NCI-H524 (cell line): ENCODE data around the gene THRB.
A peak's percentile ranks its signal among the peaks of the same experiment; 100 is the strongest.

Experiments used
- DNase-seq, 2 experiments: peaks; one replicate each; lab custom pipeline; 2025; lab: John Stamatoyannopoulos, UW

The THRB gene

DNA sequence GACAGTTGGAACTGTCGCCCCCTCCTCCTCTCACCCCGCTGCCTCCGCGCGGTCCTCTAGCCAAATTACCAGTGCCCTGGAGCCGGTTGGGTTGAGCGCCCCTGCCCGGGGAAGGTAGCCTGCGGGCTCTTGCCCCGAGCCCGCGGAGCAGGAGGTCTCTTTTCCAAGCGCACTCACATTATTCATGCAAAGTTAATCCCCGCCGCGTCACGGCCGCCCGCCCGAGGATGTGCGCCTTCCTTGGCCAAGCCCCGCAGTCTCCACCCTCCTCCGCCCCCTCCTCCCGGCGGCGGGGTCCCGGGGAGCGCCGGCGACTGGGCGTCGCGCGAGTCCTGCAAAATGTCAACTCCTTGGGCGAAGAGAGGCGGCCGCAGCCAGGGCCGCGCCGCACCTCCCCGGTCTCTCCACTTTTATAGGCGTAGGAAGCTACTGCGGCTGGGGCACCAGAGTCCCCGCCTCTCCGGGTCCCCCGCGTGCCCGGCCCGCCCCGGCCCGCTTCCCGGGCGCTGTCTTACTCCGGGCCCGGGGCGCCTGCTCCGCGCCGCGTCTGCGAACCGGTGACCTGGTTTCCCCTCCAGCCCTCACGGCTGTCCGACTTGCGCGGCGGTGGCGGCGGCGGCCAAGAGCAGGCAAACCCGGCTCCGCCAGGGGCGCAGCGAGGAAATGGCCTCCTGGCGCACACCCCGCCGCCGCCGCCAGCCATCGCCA lies at the start of gene THRB:
THRB (minus strand) TSS at position 233 of the 708 bp plus-strand sequence.
- peak; percentile 54 to 57 for DNase-seq

DNA sequence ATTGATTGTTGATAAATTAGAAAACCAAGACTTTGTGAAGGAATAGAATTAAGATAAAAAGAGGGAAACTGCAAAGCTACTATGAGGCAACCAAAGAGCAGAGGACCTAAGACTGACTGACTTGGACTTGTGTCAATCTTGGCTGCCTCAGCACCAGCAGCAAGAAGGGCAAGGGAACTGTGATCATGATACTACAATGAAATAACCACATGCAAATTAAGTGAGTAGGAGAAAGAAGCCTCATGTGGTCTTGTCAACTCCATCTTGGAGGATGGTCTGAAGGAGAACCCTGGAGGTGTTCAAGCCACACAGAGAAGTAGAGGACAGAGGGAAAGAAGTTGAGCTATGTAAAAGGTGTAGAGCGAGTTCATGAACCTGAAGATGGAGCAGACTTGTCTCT lies 47.3 kb upstream of the THRB start:
- no peak for DNase-seq

DNA sequence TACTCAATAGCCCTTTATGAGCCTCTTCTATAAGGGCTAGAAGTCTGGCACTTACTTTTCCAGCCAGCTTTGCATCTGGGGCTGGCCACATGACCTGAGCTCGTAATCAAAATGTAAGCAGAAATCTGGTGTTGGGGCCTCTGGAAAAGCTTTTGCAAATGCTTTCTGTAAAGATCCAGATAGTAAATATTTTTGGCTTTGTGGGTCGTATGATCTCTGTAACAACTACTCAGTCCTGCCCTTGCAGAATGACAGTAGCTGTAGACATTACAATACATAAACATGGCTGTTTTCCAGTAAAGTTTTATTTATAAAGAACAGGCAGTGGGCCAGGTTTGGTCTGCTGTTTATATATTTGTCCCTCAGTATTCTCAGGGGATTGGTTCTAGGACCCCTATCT lies 46.2 kb upstream of the THRB start:
- no peak for DNase-seq

DNA sequence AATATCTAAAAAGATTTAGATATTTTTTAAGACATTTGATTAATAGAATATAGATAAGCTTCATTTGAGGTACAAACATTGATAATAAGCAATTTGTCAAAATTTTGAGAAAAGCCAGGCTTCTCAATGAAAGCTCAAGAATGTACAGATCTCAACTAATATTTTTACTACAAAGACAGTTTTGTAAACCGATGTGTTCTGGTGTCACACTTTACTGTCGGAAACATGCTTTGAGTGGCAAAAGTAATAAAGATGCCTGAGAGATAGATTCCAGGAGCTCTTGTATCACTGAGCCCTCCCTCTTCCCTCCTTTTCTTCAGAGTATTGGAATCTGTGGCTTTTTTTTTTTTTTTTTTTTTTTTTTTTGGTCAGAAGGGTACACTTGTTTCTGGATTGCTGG lies 45.0 kb upstream of the THRB start:
- DNase-seq = no peak

DNA sequence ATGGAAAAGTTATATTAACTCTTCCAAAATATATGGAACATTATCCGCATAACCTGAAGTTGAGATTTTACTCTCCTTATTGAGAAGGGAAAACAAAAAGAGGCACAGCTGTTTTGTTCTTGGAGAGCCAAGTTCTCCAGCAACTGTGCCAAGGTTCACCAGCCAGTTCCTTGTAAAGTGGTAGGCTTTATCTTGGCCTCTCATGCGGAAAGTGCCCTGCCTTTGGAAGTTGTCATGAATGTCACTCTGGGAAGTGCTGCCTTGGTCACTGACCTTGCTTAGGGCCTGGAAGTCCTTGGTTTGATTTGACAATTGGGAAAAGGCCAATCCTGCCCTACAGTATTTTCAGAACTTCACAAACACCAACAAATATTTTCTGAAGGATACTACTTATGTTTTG lies 44.2 kb upstream of the THRB start:
- DNase-seq = no peak

DNA sequence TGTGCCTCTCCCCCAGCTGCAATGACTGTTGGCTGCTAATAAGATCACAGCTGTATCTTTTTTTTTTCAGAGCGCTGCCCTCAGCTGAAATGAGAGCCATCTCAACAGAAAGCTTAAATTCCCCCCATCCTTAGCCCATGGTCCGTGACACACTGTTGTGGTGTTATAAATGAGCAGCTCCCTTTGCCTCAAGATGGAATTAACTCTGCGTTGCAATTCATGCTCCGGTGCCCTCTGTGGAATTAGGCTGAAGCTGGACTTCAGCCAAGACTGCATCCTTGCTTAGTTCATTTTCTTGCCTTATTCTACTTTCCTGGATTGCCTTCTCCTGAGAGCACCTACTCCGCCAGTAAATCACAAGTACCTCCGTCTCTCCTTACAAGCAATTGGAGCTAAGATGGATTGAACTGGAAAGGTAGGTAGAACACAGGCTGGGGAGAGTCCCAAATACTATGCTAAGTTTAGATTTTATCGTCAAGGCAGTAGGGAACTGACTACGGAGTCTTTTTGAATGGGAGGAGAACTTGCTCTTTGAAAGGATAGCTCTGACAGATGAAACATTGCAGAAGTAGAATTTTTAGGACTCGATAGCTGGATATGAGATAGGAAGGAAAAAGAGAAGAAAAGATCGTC lies 39.0 kb upstream of the THRB start:
- no peak for DNase-seq

DNA sequence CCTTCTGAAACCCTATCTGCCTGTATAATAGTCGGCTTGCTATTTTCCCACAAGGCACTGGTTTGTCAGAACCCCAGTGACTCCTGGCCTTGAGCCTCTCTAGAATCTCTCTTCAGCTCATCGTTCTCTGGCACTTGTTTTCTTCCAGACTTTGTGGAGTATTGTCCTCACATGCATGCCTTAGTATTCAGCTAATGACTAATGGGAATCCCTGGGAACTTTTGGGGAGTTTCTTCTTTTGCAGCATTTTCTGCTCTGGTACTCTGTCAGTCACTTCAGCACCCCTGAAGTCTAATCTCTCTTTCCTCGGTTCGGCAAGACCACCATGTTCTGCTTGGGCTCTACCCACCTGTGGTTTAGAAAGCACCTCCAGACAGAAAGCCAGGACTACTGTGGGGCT lies 35.8 kb upstream of the THRB start:
- DNase-seq = no peak

DNA sequence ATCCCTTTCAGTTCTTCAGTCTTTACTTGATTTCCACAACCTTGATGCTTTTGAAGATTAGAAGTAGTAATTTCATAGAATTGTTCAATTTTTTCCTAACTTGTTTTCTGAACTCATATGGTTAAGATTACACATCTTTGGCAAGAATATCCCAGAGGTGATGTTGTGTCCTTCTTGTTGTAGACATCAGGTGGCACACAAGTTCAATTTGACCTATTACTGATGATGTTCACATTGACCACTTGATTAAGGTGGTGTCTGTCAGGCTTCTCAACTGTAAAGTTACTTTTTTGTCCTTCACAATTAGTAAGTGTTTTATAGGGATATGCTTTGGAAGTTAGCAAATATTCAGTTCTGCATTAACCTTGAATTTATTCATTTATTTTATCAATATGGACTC lies 34.6 kb upstream of the THRB start:
- no peak for DNase-seq

DNA sequence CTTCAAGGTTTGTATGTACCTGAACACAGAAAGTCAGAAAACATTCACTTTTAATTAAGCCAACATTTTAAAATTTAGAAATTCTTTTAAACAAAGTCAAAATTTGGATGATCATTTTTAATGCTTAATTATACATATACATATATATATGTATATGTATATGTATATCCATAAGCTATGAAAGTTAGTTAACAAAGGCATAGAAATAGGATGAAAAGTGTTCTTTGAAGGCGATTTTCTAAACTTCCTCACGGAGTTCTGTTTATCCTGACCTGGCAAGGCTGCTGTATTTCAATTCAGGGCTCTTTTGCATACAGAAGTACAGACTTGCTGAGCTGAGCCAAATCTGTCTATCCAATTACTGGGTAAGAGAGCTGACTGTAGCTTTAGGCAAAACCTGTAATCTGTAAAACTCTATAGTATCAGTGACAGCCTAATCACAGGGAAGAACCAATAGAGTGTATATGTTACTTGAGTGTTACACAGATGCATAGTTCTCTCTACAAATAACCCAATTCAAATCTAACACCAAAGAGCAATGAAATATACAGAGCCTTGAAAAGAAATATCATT lies 32.1 kb upstream of the THRB start:
- DNase-seq = peak in 1 of 2 experiments; percentile 25

DNA sequence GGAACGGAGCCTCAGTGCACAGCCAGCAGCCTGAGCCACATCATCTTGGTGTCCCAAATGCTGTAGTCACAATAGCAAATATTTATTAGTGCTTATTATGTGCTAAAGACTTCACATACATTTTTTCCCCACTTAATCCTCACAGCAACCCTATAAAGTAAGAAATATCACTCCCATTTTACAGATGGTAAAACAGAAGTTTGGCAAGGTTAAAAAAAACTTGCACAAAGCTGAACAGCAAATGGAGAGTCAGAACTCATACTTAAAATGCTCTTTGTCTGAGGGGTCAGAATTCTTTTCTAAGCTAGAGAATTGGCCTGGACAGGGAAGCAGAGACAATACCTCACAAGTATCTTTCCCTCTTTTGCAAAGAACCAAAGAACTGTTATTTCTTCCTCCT lies 30.9 kb upstream of the THRB start:
- no peak for DNase-seq

DNA sequence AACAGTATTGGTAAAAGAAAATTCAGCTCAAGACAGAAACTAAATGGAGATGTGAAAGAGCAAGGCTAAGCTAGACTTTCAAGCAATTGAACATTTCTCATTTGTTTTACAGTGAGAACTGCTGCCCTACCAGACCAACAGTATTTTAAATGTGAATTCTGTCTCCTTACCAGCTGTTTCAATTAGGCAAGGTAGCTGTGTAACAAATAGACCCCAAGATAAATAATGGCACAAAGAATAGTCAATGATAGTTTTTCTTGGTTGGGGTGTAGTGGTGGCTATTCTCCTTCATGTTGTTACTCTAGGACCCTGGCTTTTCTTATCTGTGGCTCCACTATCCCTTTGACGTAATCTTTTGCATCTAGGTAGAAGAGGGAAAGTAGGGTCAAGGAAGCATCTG lies 30.4 kb upstream of the THRB start:
- no peak for DNase-seq

DNA sequence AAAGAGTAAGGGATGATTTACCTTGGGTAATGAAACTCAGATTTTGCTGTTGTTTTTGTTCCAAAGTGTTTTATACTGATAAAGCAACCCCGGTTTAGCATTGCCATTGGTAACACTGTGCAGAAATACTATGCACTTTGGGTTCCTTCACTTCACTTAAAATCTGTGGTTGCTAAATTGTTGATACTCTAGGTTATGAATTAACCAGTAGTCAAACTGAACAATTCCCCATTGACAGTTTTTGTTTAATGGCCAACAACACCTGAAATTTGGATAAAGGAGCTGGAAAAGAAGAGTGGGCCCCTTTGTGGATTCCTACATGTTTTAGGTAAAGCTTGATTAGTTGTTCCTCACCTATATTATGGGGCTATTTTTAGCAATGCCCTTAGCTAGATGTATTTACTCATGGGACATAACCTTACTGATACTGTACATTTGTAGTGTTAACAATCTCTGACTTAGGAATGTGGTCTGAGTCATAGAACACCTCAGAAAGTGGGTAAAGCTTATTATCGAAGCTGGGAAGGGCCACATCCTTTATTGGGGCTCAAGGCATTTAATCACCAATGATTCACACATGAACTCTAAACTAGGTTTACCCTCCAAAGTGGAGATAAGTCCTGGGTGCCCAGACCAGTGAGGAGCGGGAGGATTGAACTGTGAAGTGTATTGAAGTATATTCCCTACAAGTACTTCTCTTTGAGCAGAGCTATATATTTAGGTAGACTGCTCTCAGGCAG lies 29.5 kb upstream of the THRB start:
- no peak for DNase-seq

DNA sequence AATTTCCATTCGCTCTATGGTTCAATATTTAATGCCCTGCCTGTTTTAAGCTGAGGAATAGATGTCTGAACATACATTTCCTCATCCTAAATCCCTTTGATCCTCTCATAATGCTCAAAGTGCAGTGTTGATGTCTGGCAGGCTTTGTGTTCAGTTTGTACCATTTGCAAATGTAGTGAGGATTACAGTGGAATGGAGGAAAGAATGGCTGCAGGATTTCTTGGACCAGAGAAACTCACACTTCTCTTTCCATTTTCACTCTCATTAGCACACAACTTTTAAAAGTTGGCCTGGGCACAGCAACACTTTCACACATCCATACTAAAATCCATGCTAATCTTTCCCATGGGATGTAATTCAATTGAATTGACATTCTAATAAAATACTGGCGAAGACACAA lies 28.6 kb upstream of the THRB start:
- DNase-seq = peak in 1 of 2 experiments; percentile 2

DNA sequence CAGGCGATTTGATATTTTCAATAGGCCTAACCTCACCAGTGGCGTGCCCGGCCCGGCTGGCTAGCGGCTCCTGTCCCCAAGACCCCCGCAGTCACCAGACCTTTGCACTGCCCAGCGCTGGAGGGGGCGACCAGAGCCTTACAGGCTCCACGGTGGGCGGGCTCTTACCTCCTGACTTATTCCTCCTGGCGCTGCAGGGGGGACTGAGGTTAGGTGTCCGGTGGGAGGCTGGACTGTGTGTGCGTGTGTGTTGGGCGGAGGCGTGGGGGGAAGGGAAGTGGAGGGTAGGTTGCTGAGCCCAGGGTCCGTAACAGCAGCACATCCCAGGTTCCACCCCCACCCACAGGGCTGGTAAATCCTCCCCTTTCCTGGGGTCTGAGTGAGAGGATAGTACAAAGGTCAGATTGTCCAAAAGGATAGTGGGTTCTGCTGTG lies 27.5 kb upstream of the THRB start:
- no peak for DNase-seq

DNA sequence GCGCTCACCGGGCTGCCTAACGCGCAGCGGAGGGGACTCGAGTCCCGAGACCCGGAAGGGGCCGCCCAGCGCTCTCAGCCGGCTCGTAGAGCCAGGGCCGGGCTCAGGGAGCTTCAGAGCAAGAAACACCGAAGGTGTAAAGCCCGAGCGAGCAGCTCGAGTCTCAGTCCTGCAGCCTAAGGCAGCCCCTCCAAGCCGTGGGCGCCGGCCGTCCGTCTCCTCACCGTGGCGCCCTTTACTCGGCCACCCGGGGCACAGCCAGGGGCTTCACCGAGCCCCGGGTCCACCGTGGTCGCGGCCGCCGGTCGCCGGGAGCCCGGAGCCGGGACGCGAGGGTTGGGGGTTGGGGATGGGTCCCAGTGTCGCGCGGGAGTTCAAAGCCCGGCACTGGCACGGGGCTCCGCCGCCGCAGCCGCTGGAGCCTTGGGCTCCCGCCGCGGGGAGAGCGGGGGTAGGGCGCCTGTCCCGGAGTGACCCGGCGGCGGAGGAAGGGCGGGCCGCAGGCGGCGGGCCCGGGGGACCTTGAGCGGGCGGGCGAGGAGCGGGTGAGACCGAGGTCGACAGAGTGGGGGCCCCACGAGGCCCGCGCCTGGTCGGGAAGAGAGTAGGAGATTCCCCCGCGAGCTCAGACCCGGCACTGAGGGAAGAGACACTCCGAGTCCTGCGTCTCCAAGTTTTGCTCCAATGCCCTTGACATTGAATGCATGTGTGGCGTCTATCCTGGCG lies 26.9 kb upstream of the THRB start:
- DNase-seq = peak in 1 of 2 experiments; percentile 43

DNA sequence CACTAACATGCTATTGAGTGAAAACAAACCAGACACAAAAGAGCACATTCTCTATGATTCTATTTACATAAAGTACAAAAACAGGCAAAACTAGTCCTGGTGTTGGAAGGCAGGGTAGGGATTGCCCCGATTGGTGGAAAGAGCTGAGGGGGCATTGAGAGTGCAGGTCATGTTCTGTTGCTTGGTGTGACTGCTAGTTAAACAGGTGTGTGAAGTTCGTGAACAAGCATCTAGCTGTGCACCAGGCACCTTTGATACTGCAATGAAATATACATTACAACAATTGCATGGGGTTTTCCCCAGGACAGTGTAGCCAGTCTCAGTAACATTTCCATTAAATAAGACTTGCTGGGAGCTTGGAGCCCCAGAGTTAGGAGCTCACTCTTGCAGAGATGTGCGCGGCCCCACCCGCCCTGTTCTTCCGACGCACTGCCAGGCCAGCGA lies 26.3 kb upstream of the THRB start:
- no peak for DNase-seq

DNA sequence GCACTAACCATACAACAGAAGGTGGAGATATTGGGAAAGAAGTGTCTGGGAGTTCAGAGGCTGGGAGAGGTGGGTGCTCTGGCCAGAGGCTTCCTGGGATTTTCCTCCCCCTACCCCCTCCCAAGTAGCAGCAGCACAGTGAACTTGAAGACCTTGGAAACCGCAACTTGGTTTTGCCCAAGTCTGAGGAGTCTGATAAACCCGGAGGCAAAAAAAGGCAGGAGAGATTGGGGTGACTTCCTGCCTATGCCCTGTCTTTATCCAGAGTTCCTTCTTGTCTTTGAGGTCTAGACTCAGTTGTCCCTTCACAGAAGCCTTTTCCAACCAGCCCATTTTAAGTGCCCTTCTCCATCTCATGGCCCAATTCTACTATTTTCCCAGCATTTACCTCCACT lies 25.4 kb upstream of the THRB start:
- DNase-seq = no peak

DNA sequence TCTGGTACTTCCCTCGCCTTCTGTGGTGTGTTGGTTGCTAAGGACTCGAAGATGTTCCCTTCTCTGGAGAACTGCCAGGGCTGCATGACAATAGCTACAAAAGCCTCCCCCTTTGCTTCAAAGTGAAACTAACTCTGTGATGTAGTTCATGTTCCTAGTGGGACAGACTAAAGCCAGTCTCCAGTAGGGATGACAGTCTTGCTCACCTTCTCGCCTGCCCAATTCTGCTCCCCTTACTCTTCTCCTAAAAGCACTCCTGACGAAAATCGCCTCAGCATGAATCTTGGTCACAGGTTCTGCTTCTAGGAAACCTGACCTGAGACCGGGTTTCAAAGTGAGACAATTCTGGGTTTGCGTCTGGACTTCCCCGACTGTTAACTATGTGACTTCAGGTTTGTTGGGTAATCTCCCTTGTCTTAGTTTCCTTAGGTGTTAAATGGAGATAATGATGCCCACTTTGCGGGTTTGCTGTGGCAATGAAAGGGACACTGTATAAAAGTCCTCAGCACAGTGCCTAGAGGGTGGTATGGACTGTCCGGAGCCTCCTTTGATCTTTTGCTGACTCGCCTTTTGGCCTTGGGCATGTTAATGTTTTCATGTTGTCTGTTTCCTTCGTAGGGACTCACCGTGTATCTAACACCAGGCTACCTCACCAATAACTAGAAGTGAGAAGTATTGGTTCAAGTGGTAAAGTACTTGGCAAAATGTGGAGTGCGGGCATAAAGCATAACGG lies 24.9 kb upstream of the THRB start:
- DNase-seq = no peak

DNA sequence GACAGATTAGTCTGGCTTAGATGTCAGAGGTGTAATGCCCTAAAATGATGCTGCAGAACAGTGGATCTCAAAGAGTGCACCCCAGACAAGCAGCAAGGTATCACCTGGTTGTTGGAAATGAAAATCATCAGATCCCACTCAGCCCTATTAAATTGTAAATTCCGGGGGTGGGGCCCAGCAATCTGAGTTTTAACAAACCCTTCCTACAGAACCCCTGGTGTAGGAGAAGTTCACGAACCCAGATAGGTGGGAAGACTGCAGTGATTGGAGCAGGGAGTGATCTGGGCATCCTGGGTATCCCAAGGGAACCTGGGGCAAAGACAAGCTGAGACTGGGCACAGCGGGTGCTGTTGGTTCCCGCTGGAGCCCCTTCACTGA lies 24.3 kb upstream of the THRB start:
- no peak for DNase-seq

DNA sequence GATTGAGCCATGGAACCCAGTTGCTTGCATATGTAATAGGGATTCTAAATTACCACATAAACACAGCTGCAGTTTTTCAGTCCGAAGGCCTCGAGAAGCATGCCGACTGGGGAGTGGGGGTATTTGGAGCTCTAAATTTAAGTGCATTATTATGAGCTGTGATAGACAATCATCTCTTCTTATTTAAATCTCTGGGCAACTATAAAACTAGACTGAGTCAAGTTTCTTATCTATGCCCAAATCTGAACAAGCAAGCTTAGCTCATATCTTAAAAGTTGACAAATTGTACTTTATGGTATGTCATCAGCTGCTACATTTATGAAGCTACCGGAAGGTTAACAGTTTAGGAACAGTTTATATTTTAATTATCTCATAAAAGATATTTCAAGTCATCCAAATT lies 19.5 kb upstream of the THRB start:
- DNase-seq = no peak

DNA sequence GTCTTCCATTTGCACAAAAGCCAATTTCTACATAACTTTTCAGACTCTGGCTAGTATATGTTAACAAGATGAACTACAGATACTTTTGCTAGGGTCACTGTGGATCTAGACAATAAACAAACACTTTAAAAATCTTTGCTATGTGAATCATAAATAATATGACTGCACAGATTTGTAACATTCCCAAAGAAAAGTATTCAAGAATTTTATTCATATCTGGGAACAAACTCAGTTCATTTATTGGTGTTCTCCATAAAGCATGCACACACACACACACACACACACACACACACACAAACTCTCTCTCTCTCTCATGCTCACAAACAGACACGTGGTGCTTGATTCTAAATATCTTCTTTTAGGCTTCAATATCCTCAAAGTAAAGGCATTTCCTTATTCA lies 18.8 kb upstream of the THRB start:
- no peak for DNase-seq
